Measurements from ENCODE around the gene PTGES2. TPM values are rescaled to one million over a fixed set of nuclear protein-coding genes. Genes with fewer than 3 reads are reported as not detected.
A peak's percentile ranks its signal among the peaks of the same experiment; 100 is the strongest.

The PTGES2 gene
- total RNA-seq, 1 experiment from 2014 or later: 76.8 TPM

GRCh38 chr9:128175102-128175563 lies 47.6 kb upstream of the PTGES2 start:
- no peak for TF ChIP-seq TCF7L2 (IDR thresholded peaks at IDR 0.05; ENCODE audit: low read depth, low read length)
- no peak for TF ChIP-seq CTCF (IDR thresholded peaks at IDR 0.05)
- TF ChIP-seq POLR2AphosphoS5 (IDR thresholded peaks at IDR 0.05; ENCODE audit: low read depth, low read length): no peak
- TF ChIP-seq, protein P1, sequence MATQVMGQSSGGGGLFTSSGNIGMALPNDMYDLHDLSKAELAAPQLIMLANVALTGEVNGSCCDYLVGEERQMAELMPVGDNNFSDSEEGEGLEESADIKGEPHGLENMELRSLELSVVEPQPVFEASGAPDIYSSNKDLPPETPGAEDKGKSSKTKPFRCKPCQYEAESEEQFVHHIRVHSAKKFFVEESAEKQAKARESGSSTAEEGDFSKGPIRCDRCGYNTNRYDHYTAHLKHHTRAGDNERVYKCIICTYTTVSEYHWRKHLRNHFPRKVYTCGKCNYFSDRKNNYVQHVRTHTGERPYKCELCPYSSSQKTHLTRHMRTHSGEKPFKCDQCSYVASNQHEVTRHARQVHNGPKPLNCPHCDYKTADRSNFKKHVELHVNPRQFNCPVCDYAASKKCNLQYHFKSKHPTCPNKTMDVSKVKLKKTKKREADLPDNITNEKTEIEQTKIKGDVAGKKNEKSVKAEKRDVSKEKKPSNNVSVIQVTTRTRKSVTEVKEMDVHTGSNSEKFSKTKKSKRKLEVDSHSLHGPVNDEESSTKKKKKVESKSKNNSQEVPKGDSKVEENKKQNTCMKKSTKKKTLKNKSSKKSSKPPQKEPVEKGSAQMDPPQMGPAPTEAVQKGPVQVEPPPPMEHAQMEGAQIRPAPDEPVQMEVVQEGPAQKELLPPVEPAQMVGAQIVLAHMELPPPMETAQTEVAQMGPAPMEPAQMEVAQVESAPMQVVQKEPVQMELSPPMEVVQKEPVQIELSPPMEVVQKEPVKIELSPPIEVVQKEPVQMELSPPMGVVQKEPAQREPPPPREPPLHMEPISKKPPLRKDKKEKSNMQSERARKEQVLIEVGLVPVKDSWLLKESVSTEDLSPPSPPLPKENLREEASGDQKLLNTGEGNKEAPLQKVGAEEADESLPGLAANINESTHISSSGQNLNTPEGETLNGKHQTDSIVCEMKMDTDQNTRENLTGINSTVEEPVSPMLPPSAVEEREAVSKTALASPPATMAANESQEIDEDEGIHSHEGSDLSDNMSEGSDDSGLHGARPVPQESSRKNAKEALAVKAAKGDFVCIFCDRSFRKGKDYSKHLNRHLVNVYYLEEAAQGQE (IDR thresholded peaks at IDR 0.05; ENCODE audit: insufficient read depth in 1 of 2, low read depth in 2 of 2, low read length in 1 of 2): no peak
- in situ Hi-C loops (cut with HindIII; ENCODE audit: low pct_unique_long_range_greater_than_20kb, low sequenced_read_pairs): no loop called here
- Histone ChIP-seq H3K27me3 (ENCODE audit: control insufficient read depth, insufficient read depth, low read length) (no peaks in the 10 kb centered on the region), H3K4me1 (ENCODE audit: control insufficient read depth, insufficient read depth, low read length) (no peaks in the 10 kb centered on the region), H3K36me3 (ENCODE audit: control insufficient read depth, insufficient read depth, low read length) (peaks cover 2% of the 10 kb centered on the region; the same call in 1 of the 2 replicates), H3K4me3 (ENCODE audit: low read depth in 2 of 2, low read length in 2 of 2) (no peak overlapping the region), H3K27ac (ENCODE audit: low read length) (no peak overlapping the region), H3K9me3 (ENCODE audit: control insufficient read depth, insufficient read depth, low read depth, low read length) (no peaks in the 10 kb centered on the region)
- POLR2A ChIA-PET: no interaction called here
- no peak for ATAC-seq
- no peak for DNase-seq (ENCODE audit: low read depth, low spot score)
- BruUV-seq (replicated peaks): TSS peak; percentile 64
- intact Hi-C loops (cut with micrococcal nuclease; ENCODE audit: unreplicated experiment): no loop called here
- CTCF ChIA-PET: no interaction called here

- no peak overlapping the region for H3K27ac ChIP-seq (ENCODE audit: low read length)
- no peak overlapping the region for H3K4me3 ChIP-seq (ENCODE audit: low read depth in 2 of 2, low read length in 2 of 2)
- intact Hi-C loops (cut with micrococcal nuclease; ENCODE audit: unreplicated experiment) (no loop called here), in situ Hi-C loops (cut with HindIII; ENCODE audit: low pct_unique_long_range_greater_than_20kb, low sequenced_read_pairs) (no loop called here)
- ATAC-seq (no peak), DNase-seq (ENCODE audit: low read depth, low spot score) (no peak)
- H3K4me1 ChIP-seq (ENCODE audit: control insufficient read depth, insufficient read depth, low read length): no peaks in the 10 kb centered on the region
- CTCF ChIA-PET: no interaction called here
- TF ChIP-seq POLR2AphosphoS5 (IDR thresholded peaks at IDR 0.05; ENCODE audit: low read depth, low read length): no peak
- no peak for TF ChIP-seq CTCF (IDR thresholded peaks at IDR 0.05)
- no peak for TF ChIP-seq SIN3A (IDR thresholded peaks at IDR 0.05; ENCODE audit: borderline replicate concordance, insufficient read depth, low read depth, low read length)
- TF ChIP-seq TCF7L2 (IDR thresholded peaks at IDR 0.05; ENCODE audit: low read depth, low read length): no peak
- TF ChIP-seq, protein P1 (IDR thresholded peaks at IDR 0.05; ENCODE audit: insufficient read depth in 1 of 2, low read depth in 2 of 2, low read length in 1 of 2): no peak
- peaks cover under 1% of the 10 kb centered on the region; the same call in 1 of the 2 replicates for H3K36me3 ChIP-seq (ENCODE audit: control insufficient read depth, insufficient read depth, low read length)
- H3K27me3 ChIP-seq (ENCODE audit: control insufficient read depth, insufficient read depth, low read length): no peaks in the 10 kb centered on the region
- no TSS peak for BruUV-seq (replicated peaks)
- no peaks in the 10 kb centered on the region for H3K9me3 ChIP-seq (ENCODE audit: control insufficient read depth, insufficient read depth, low read depth, low read length)
- POLR2A ChIA-PET: no interaction called here
Measured at GRCh38 chr9:128174062-128174461, 46.5 kb upstream of the PTGES2 start.
